Measurements from ENCODE around the gene CALR3. TPM values are rescaled to one million over a fixed set of nuclear protein-coding genes. Genes with fewer than 3 reads are reported as not detected.

CALR3 gene
- total and polyA plus RNA-seq, 12 donors, result 0.22 TPM; not detected in 11

DNA sequence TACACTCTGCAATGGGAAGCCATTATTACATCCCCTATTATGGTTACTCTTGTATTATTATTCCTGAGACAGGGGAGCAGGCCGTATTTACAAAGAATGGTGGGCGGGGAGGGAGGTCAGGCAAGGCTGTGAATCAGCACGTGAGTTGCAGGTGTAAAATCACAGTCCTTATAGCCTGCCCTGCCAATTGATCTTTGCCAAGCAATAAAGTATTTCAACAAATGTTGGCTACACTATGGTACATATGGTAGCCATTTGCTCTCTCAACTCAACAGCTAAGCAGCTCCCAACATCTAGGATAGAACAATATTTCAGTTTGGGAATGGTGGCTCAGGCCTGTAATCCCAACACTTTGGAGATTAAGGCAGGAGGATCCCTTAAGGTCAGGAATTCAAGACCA is 36.3 kb downstream of the CALR3 start:
- peaks cover 0 to under 1% (median 0%) of the 10 kb centered on the region in 9 donors for H3K36me3 ChIP-seq
- H3K27me3 ChIP-seq, result no peaks in the 10 kb centered on the region
- peak overlapping the region in 7 of 10 donors; percentile 15 to 92 (median 73) for H3K27ac ChIP-seq
- intact Hi-C loops (cut with DNase I), result no loop called here
- ATAC-seq (no peak), DNase-seq (no peak)
- 92 to 94% methylated on average over 3 of the region's 3 CpGs for WGBS, 2 donors
- TF ChIP-seq, protein P1, sequence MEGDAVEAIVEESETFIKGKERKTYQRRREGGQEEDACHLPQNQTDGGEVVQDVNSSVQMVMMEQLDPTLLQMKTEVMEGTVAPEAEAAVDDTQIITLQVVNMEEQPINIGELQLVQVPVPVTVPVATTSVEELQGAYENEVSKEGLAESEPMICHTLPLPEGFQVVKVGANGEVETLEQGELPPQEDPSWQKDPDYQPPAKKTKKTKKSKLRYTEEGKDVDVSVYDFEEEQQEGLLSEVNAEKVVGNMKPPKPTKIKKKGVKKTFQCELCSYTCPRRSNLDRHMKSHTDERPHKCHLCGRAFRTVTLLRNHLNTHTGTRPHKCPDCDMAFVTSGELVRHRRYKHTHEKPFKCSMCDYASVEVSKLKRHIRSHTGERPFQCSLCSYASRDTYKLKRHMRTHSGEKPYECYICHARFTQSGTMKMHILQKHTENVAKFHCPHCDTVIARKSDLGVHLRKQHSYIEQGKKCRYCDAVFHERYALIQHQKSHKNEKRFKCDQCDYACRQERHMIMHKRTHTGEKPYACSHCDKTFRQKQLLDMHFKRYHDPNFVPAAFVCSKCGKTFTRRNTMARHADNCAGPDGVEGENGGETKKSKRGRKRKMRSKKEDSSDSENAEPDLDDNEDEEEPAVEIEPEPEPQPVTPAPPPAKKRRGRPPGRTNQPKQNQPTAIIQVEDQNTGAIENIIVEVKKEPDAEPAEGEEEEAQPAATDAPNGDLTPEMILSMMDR (IDR thresholded peaks at IDR 0.05), result no peak
- no peak overlapping the region for H3K4me3 ChIP-seq
- H3K4me1 ChIP-seq, result peaks cover 32 to 98% (median 84%) of the 10 kb centered on the region in 9 donors
- H3K9me3 ChIP-seq, result no peaks in the 10 kb centered on the region

DNA sequence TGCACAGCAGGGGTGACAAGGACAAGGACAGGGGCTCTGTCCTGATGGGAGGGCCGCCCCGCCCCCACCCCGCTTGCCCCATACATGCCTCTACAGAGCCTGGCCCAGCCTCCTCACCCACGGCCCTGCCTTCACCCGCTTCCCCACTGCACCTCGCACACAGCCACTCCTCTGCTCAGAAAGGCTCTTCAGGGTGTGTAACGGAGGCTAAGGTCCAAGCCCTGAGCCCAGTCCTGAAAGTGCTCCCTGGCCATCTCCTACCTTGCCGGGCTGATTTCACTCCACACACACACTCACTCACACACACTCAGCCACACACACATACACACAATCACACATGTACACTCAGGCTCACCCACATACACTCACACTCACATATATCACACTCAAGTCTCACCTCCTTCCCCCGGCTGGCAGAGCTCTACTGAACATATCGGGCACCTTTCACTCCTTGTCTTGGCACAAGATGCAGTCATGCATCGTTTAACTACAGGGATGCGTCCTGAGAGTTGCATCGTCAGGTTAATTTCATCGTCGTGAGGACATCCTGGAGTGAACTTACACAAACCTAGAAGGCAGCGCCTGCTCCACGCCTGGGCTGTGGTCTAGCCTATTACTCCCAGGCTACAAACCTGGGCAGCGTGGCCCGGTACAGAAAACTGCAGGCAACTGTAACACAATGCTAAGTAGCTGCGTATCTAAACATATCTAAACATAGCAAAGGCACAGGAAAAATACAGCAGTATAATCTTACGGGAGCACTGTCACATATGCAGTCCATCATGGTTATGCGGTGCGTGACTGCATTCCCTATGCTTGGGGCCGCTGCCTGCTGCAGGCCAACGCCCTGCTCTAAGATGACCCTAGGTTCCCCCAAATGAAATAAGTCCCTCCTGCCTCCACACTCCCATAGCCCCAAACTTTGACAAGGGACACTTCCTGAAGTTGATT is 37.3 kb downstream of the CALR3 start:
- Histone ChIP-seq H3K27me3 (no peaks in the 10 kb centered on the region), H3K9me3 (no peaks in the 10 kb centered on the region), H3K36me3 (no peaks in the 10 kb centered on the region), H3K4me3 (no peak overlapping the region), H3K27ac (peak overlapping the region; percentile 66 to 90 (median 72)), H3K4me1 (peaks cover 38 to 99% (median 86%) of the 10 kb centered on the region in 9 donors)
- 73 to 76% methylated on average over 25 of the region's 25 CpGs for WGBS, 2 donors
- TF ChIP-seq, protein P1 (IDR thresholded peaks at IDR 0.05), result no peak
- intact Hi-C loops (cut with DNase I), result no loop called here
- ATAC-seq (peak in 4 of 8 donors; percentile 10 to 29 (median 16)), DNase-seq (no peak)

DNA sequence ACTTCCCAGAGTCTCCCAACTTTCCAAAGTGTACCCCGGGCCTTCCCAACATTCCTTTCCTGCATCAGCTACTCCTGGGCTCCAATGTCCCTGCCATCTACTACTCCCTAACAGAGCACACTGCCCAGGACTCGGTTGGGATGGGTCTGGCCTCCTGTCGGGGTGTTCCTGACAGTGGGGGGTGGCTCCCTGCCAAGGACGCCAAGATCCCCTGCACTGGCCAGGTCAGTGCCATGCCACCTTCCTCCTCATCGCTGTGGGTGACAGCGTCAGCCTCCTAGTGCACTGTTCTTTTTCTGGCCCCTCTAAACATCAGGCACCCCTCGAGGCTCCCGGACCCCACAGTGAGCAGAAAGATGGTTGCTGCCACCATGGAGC is 38.0 kb downstream of the CALR3 start:
- Histone ChIP-seq H3K27ac (peak overlapping the region; percentile 66 to 90 (median 72)), H3K36me3 (no peaks in the 10 kb centered on the region), H3K9me3 (no peaks in the 10 kb centered on the region), H3K27me3 (no peaks in the 10 kb centered on the region), H3K4me3 (peak overlapping the region in 1 of 10 donors; percentile 10), H3K4me1 (peaks cover 31 to 99% (median 82%) of the 10 kb centered on the region in 9 donors)
- peak in 1 of 2 donors; percentile 50 for DNase-seq
- WGBS, 2 donors, result 35 to 37% methylated on average over 8 of the region's 8 CpGs
- peak in 7 of 8 donors; percentile 3 to 69 (median 16) for ATAC-seq
- intact Hi-C loops (cut with DNase I), result no loop called here
- TF ChIP-seq, protein P1 (IDR thresholded peaks at IDR 0.05), result no peak

DNA sequence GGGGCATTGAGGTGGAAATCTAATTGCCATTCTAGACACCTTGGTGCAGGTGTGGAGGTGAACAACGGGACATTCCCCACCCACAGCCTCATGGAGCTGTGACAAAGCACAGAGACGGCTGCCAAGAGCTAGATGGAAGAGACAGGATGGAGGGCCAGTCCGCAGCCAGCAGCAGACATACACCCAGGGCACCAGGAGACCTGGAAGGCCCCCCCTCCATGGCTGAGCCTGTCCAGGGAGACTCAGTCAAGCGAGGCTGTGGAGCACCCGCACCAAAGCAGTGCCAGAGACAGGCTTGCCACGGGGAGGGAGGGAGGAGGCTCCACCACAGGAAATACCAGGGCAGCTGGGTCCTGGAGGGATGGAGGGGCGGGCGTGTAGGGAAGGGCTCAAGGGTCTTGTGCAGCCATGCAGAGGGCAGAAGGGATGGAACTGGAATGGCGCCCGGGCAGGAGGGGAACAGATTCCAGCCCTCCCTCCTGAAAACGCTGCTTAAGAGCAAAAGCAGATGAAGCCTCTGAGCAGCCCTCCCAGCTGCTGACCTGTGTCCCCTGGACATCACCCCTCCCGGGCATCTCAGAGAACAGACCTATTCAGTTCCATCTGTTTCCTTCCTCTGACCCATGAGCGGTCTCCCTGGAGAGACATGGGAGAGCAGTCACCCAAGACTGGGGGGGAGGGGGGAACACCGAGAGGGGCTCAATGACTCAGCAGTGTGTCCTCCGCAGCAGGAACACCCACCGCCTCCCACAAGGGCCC is 38.6 kb downstream of the CALR3 start:
- no peaks in the 10 kb centered on the region for H3K27me3 ChIP-seq
- H3K4me3 ChIP-seq, result peak overlapping the region in 6 of 10 donors; percentile 10 to 24 (median 18)
- TF ChIP-seq, protein P1 (IDR thresholded peaks at IDR 0.05), result no peak
- intact Hi-C loops (cut with DNase I), result no loop called here
- peak; percentile 38 to 66 for DNase-seq
- H3K9me3 ChIP-seq, result no peaks in the 10 kb centered on the region
- H3K36me3 ChIP-seq, result no peaks in the 10 kb centered on the region
- peak overlapping the region; percentile 66 to 90 (median 72) for H3K27ac ChIP-seq
- peaks cover 28 to 99% (median 76%) of the 10 kb centered on the region in 9 donors for H3K4me1 ChIP-seq
- ATAC-seq, result peak; percentile 22 to 58 (median 42)
- 7 to 13% methylated on average over 15 to 16 of the region's 16 CpGs for WGBS, 2 donors

All from heart right ventricle (tissue), 16 donors.